AG04449 (cell line): ENCODE measurements around the gene SNX10.

Experiments
- CTCF ChIA-PET: fragments of 350-600 bp; formaldehyde crosslinking; extraction: SDS; loops from one replicate; lab custom pipeline; 2021; ENCODE audit warnings: antibody characterized with exemption; lab: Yijun Ruan, JAX
- POLR2A ChIA-PET: fragments of 400-600, 350-600 bp; formaldehyde crosslinking; extraction: SDS; loops from one replicate; lab custom pipeline; 2020; ENCODE audit warnings: antibody characterized with exemption, inconsistent platforms; lab: Yijun Ruan, JAX
- DNase-seq: peaks from one replicate; pipeline ENCODE4 v3.0.0-alpha.2; 2010; ENCODE audit warnings: low read depth, low spot score
- H3K4me3 ChIP-seq: 2 replicates; pipeline ENCODE4 v1.5.1; 2011; ENCODE audit warnings: low read depth, mild to moderate bottlenecking, control low read depth, low read length
- CTCF ChIP-seq: IDR thresholded peaks from one replicate; pipeline ENCODE4 v1.5.1; 2011; ENCODE audit warnings: mild to moderate bottlenecking, moderate library complexity, low read length, control low read depth, inconsistent platforms; ENCODE audit not compliant: insufficient read depth; ENCODE audit errors: missing control alignments

The SNX10 gene

DNA sequence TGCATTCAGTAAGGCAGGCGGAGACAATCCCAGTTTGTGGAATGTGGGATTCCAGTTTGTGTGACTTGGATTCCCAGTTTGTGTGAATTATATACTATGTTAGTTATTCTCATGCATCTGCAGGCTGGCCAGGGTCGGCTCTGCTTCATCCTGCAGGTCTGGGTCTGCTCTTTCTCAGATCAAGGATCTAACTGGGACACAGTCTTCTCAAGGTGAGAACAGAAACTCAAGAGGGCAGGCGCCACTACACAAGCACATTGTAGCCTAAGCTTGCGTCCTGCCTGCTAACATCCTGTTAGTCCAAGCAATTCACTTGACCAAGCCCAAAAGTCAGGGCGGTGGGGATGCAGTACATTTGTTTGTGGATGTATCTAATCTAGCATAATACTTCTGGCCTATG is 131.1 kb downstream of the SNX10 start:
- CTCF ChIA-PET = no interaction called here
- POLR2A ChIA-PET = no interaction called here
- TF ChIP-seq CTCF = no peak
- no peak overlapping the region for H3K4me3 ChIP-seq
- no peak for DNase-seq

DNA sequence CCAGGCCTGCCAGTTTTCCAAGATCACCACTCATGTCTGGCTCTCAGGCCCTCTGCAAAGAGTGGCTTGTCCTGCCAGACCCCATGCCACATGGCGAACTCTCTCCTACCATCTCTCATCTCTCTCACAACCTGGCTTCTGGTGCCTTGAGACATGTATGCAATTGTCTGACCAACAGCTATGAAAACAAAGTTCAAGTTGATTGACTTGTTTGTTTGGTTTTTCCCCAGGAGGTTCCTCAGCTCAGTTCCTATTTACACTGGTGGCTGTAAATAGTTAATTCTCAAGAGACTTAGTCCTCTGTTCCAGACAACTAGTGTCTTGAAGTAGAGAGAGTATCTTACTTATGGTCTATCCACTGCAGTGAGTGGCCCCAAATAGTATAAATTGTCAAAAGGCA is 131.8 kb downstream of the SNX10 start:
- DNase-seq = no peak
- no peak overlapping the region for H3K4me3 ChIP-seq
- CTCF ChIA-PET = no interaction called here
- no peak for TF ChIP-seq CTCF
- POLR2A ChIA-PET = no interaction called here
